Subcutaneous abdominal adipose tissue (tissue), 5 donors: ENCODE data around the gene DIP2B.

Source experiments
- H3K27ac ChIP-seq: one replicate; pipeline ENCODE4 v1.7.0; 2013; ENCODE audit warnings: low read depth, mild to moderate bottlenecking, inconsistent platforms, low read length, moderate library complexity
- H3K27me3 ChIP-seq, 5 donors: one replicate each; pipeline ENCODE4 v1.7.0; 2013; ENCODE audit warnings: low read length in 5 of 5, inconsistent platforms in 1 of 5; ENCODE audit not compliant: control insufficient read depth in 5 of 5, insufficient read depth in 4 of 5
- H3K36me3 ChIP-seq, 5 donors: one replicate each; pipeline ENCODE4 v1.7.0; 2013; ENCODE audit warnings: low read length in 5 of 5; ENCODE audit not compliant: control insufficient read depth in 5 of 5, insufficient read depth in 5 of 5
- H3K4me1 ChIP-seq, 5 donors: one replicate each; pipeline ENCODE4 v1.7.0; 2013; ENCODE audit warnings: low read length in 5 of 5, mild to moderate bottlenecking in 3 of 5, moderate library complexity in 1 of 5; ENCODE audit not compliant: control insufficient read depth in 5 of 5, insufficient read depth in 5 of 5
- H3K4me3 ChIP-seq, 5 donors: one replicate each; pipeline ENCODE4 v1.7.0; 2013; ENCODE audit warnings: low read length in 5 of 5, low read depth in 1 of 5
- H3K9ac ChIP-seq, 5 donors: one replicate each; pipeline ENCODE4 v1.7.0; 2013; ENCODE audit warnings: low read length in 5 of 5, mild to moderate bottlenecking in 4 of 5, moderate library complexity in 3 of 5
- H3K9me3 ChIP-seq, 5 donors: one replicate each; pipeline ENCODE4 v1.7.0; 2013; ENCODE audit warnings: low read length in 5 of 5; ENCODE audit not compliant: control insufficient read depth in 5 of 5
- donor health status: healthy.
- donor health status: healthy.
- donor health status: healthy.
- donor health status: healthy.
- donor health status: healthy.

The DIP2B gene

GRCh38 chr12:50739611-50740010 is 234.8 kb downstream of the DIP2B start:
- Histone ChIP-seq H3K36me3 (peaks cover 3 to 92% (median 67%) of the 10 kb centered on the region in 5 donors), H3K27me3 (no peaks in the 10 kb centered on the region), H3K4me1 (no peaks in the 10 kb centered on the region), H3K27ac (no peak overlapping the region), H3K9me3 (no peaks in the 10 kb centered on the region), H3K4me3 (no peak overlapping the region), H3K9ac (no peak overlapping the region)

GRCh38 chr12:50740307-50740706 is 235.5 kb downstream of the DIP2B start:
- Histone ChIP-seq H3K27ac (no peak overlapping the region), H3K9me3 (no peaks in the 10 kb centered on the region), H3K36me3 (peaks cover 3 to 95% (median 70%) of the 10 kb centered on the region in 5 donors), H3K4me1 (peaks cover 0 to 2% (median 0%) of the 10 kb centered on the region in 5 donors), H3K9ac (no peak overlapping the region), H3K4me3 (no peak overlapping the region), H3K27me3 (no peaks in the 10 kb centered on the region)

- peaks cover 0 to 6% (median 0%) of the 10 kb centered on the region in 5 donors for H3K4me1 ChIP-seq
- peaks cover 3 to 87% (median 67%) of the 10 kb centered on the region in 5 donors for H3K36me3 ChIP-seq
- no peak overlapping the region for H3K27ac ChIP-seq
- no peaks in the 10 kb centered on the region for H3K27me3 ChIP-seq
- H3K9ac ChIP-seq = no peak overlapping the region
- H3K9me3 ChIP-seq = no peaks in the 10 kb centered on the region
- no peak overlapping the region for H3K4me3 ChIP-seq
These were observed 238.0 kb downstream of the DIP2B start for GRCh38 chr12:50742776-50743175.

- Histone ChIP-seq H3K9me3 (no peaks in the 10 kb centered on the region), H3K4me1 (peaks cover 0 to 6% (median 0%) of the 10 kb centered on the region in 5 donors), H3K27me3 (no peaks in the 10 kb centered on the region), H3K36me3 (peaks cover 3 to 74% (median 47%) of the 10 kb centered on the region in 5 donors), H3K9ac (no peak overlapping the region), H3K27ac (no peak overlapping the region), H3K4me3 (no peak overlapping the region)
These were observed 241.1 kb downstream of the DIP2B start for GRCh38 chr12:50745861-50746260.

- H3K4me1 ChIP-seq = peaks cover 0 to 6% (median 0%) of the 10 kb centered on the region in 5 donors
- no peak overlapping the region for H3K4me3 ChIP-seq
- no peak overlapping the region for H3K27ac ChIP-seq
- H3K9me3 ChIP-seq = no peaks in the 10 kb centered on the region
- peaks cover 3 to 68% (median 41%) of the 10 kb centered on the region in 5 donors for H3K36me3 ChIP-seq
- H3K27me3 ChIP-seq = no peaks in the 10 kb centered on the region
- no peak overlapping the region for H3K9ac ChIP-seq
These were observed 241.6 kb downstream of the DIP2B start for GRCh38 chr12:50746431-50746830.

GRCh38 chr12:50747817-50748216 is 243.0 kb downstream of the DIP2B start:
- H3K4me3 ChIP-seq = no peak overlapping the region
- H3K36me3 ChIP-seq = peaks cover 3 to 55% (median 32%) of the 10 kb centered on the region in 5 donors
- peaks cover 0 to 6% (median 0%) of the 10 kb centered on the region in 5 donors for H3K4me1 ChIP-seq

GRCh38 chr12:50749459-50749882 is 244.7 kb downstream of the DIP2B start:
- H3K36me3 ChIP-seq = peaks cover 0 to 41% (median 23%) of the 10 kb centered on the region in 5 donors
- H3K27me3 ChIP-seq = no peaks in the 10 kb centered on the region
- no peaks in the 10 kb centered on the region for H3K9me3 ChIP-seq
- no peak overlapping the region for H3K27ac ChIP-seq
- no peak overlapping the region for H3K4me3 ChIP-seq
- H3K9ac ChIP-seq = no peak overlapping the region
- H3K4me1 ChIP-seq = peaks cover 0 to 6% (median 0%) of the 10 kb centered on the region in 5 donors

More at GRCh38 chr12:50747817-50748216, 243.0 kb downstream of the DIP2B start:
- Histone ChIP-seq H3K9me3 (no peaks in the 10 kb centered on the region), H3K27ac (no peak overlapping the region), H3K9ac (no peak overlapping the region), H3K27me3 (no peaks in the 10 kb centered on the region)

GRCh38 chr12:50750366-50750765 is 245.6 kb downstream of the DIP2B start:
- Histone ChIP-seq H3K4me1 (peaks cover 0 to 3% (median 0%) of the 10 kb centered on the region in 5 donors), H3K9me3 (no peaks in the 10 kb centered on the region), H3K9ac (no peak overlapping the region), H3K27me3 (no peaks in the 10 kb centered on the region), H3K4me3 (no peak overlapping the region), H3K27ac (no peak overlapping the region), H3K36me3 (peaks cover 0 to 32% (median 16%) of the 10 kb centered on the region in 5 donors)

- no peak overlapping the region for H3K9ac ChIP-seq
- H3K4me1 ChIP-seq = no peaks in the 10 kb centered on the region
- no peaks in the 10 kb centered on the region for H3K9me3 ChIP-seq
- H3K4me3 ChIP-seq = no peak overlapping the region
- peaks cover 0 to 24% (median 11%) of the 10 kb centered on the region in 5 donors for H3K36me3 ChIP-seq
- H3K27me3 ChIP-seq = no peaks in the 10 kb centered on the region
- no peak overlapping the region for H3K27ac ChIP-seq
These were observed 247.3 kb downstream of the DIP2B start for GRCh38 chr12:50751948-50752721.

GRCh38 chr12:50753232-50753769 is 248.5 kb downstream of the DIP2B start:
- Histone ChIP-seq H3K9ac (no peak overlapping the region), H3K4me1 (no peaks in the 10 kb centered on the region), H3K27me3 (no peaks in the 10 kb centered on the region), H3K4me3 (no peak overlapping the region), H3K36me3 (peaks cover 0 to 13% (median 7%) of the 10 kb centered on the region in 5 donors), H3K27ac (no peak overlapping the region), H3K9me3 (no peaks in the 10 kb centered on the region)
